Natural killer cell (primary cell): ENCODE data around the gene FBXO31. TPM values are rescaled to one million over a fixed set of nuclear protein-coding genes. Genes with fewer than 3 reads are reported as not detected.

Source experiments
- ATAC-seq, 3 donors: fragments of 150-1000 bp in 2 of 3; fragments of 200-7000 bp in 1 of 3; cut with Tn5 transposase; 1 replicate in 1 of 3; 2 replicates in 2 of 3; pipeline ENCODE4 v1.10.0; 2021; ENCODE audit warnings: mild to moderate bottlenecking in 2 of 3, moderate library complexity in 2 of 3
- DNase-seq, 2 donors: peaks; one replicate each; pipeline versions ENCODE4 v3.0.0 to v3.0.0-alpha.2; 2013 to 2021; ENCODE audit warnings: mixed read lengths in 1 of 2
- H3K27ac ChIP-seq: one replicate; pipeline ENCODE4 v1.5.1; 2013; ENCODE audit warnings: mild to moderate bottlenecking, low read length
- H3K27me3 ChIP-seq: one replicate; pipeline ENCODE4 v1.6.1; 2013; ENCODE audit warnings: low read length; ENCODE audit not compliant: control insufficient read depth, insufficient read depth
- H3K36me3 ChIP-seq: one replicate; pipeline ENCODE4 v1.6.1; 2013; ENCODE audit warnings: low read length; ENCODE audit not compliant: control insufficient read depth, insufficient read depth
- H3K4me1 ChIP-seq: one replicate; pipeline ENCODE4 v1.6.1; 2013; ENCODE audit warnings: low read length; ENCODE audit not compliant: control insufficient read depth, insufficient read depth
- H3K4me3 ChIP-seq: one replicate; pipeline ENCODE4 v1.5.1; 2013; ENCODE audit warnings: low read length
- H3K9me3 ChIP-seq: one replicate; pipeline ENCODE4 v1.6.1; 2013; ENCODE audit warnings: low read length; ENCODE audit not compliant: control insufficient read depth, insufficient read depth
- H3K27ac Mint-ChIP-seq, 2 donors: one replicate each; pipeline ENCODE4 v1.8.0; 2022; ENCODE audit warnings: mild to moderate bottlenecking in 2 of 2, mixed read lengths in 2 of 2, moderate library complexity in 1 of 2
- H3K27me3 Mint-ChIP-seq, 2 donors: one replicate each; pipeline ENCODE4 v1.8.0; 2022; ENCODE audit warnings: low read depth in 2 of 2, mixed read lengths in 2 of 2
- H3K36me3 Mint-ChIP-seq: one replicate; pipeline ENCODE4 v1.8.0; 2022; ENCODE audit warnings: mixed read lengths
- H3K4me1 Mint-ChIP-seq, 2 donors: one replicate each; pipeline ENCODE4 v1.8.0; 2022; ENCODE audit warnings: mixed read lengths in 2 of 2
- H3K4me3 Mint-ChIP-seq: one replicate; pipeline ENCODE4 v1.8.0; 2022; ENCODE audit warnings: mild to moderate bottlenecking, moderate library complexity, mixed read lengths
- H3K9me3 Mint-ChIP-seq, 2 donors: one replicate each; pipeline ENCODE4 v1.8.0; 2022; ENCODE audit warnings: mixed read lengths in 2 of 2
- CTCF ChIP-seq: fragments of 200-600 bp; IDR thresholded peaks from one replicate; pipeline ENCODE4 v1.8.0; 2022; ENCODE audit warnings: antibody characterized with exemption
- WGBS: methylation state at CpG from one replicate; pipeline ENCODE4 v1.1.7; 2013; ENCODE audit warnings: missing lambda C conversion rate; ENCODE audit not compliant: insufficient coverage; 5-methylcytosine and 5-hydroxymethylcytosine counted together
- intact Hi-C: fragments of 100-400 bp; cut with micrococcal nuclease; formaldehyde crosslinking; loops from one replicate; pipeline ENCODE4 v1.14.2; 2022
- total RNA-seq, 4 donors: library from RNA; stranded (reverse); fragments of 120-200 nt in 1 of 4; gene quantifications; one replicate each; pipeline versions ENCODE4 v1.2.3 to v1.2.4, GENCODE V29; 2013 to 2022

FBXO31 gene
- total RNA-seq, 3 donors from 2014 or later (not counting 1 experiment from before 2014, with no cell fraction given) = 32.2 to 47.2 (median 37.6) TPM

- H3K27me3 ChIP-seq = no peaks in the 10 kb centered on the region
- no peak for TF ChIP-seq CTCF
- H3K4me1 Mint-ChIP-seq = peaks cover 2 to 11% of the 10 kb centered on the region in 2 donors
- H3K27ac Mint-ChIP-seq = peak overlapping the region in 1 of 2 donors; percentile 74
- H3K36me3 ChIP-seq = peaks cover 4% of the 10 kb centered on the region
- no peak overlapping the region for H3K4me3 ChIP-seq
- H3K9me3 Mint-ChIP-seq = no peaks in the 10 kb centered on the region
- H3K4me1 ChIP-seq = peaks cover 7% of the 10 kb centered on the region
- H3K9me3 ChIP-seq = no peaks in the 10 kb centered on the region
- DNase-seq (no peak), ATAC-seq (no peak)
- H3K4me3 Mint-ChIP-seq = no peak overlapping the region
- H3K27me3 Mint-ChIP-seq = no peaks in the 10 kb centered on the region
- 94% methylated on average over 21 of the region's 21 CpGs for WGBS
- intact Hi-C loops = loop anchor here (2.0 kb wide), 1 partner anchor 71 kb away; no protein-coding TSS in a partner anchor
- H3K36me3 Mint-ChIP-seq = no peaks in the 10 kb centered on the region
- no peak overlapping the region for H3K27ac ChIP-seq
These were observed 59.7 kb downstream of the FBXO31 start for GRCh38 chr16:87323727-87324410.

GRCh38 chr16:87322833-87323726 is 60.5 kb downstream of the FBXO31 start:
- Mint-ChIP-seq H3K9me3 (no peaks in the 10 kb centered on the region), H3K4me1 (peaks cover 10 to 19% of the 10 kb centered on the region in 2 donors), H3K36me3 (no peaks in the 10 kb centered on the region), H3K27me3 (no peaks in the 10 kb centered on the region), H3K27ac (no peak overlapping the region), H3K4me3 (no peak overlapping the region)
- Histone ChIP-seq H3K27ac (no peak overlapping the region), H3K4me1 (peaks cover 11% of the 10 kb centered on the region), H3K4me3 (no peak overlapping the region), H3K27me3 (no peaks in the 10 kb centered on the region), H3K36me3 (no peaks in the 10 kb centered on the region), H3K9me3 (no peaks in the 10 kb centered on the region)
- DNase-seq = no peak
- TF ChIP-seq CTCF = no peak
- 96% methylated on average over 35 of the region's 35 CpGs for WGBS
- intact Hi-C loops = no loop called here
- ATAC-seq = no peak

GRCh38 chr16:87322360-87322759 is 61.2 kb downstream of the FBXO31 start:
- Histone ChIP-seq H3K9me3 (no peaks in the 10 kb centered on the region), H3K36me3 (no peaks in the 10 kb centered on the region), H3K4me3 (no peak overlapping the region), H3K4me1 (peaks cover 16% of the 10 kb centered on the region), H3K27ac (no peak overlapping the region), H3K27me3 (no peaks in the 10 kb centered on the region)
- WGBS = 92% methylated on average over 9 of the region's 9 CpGs
- ATAC-seq = no peak
- Mint-ChIP-seq H3K9me3 (no peaks in the 10 kb centered on the region), H3K27ac (no peak overlapping the region), H3K4me1 (peaks cover 17 to 26% of the 10 kb centered on the region in 2 donors), H3K4me3 (no peak overlapping the region), H3K27me3 (no peaks in the 10 kb centered on the region), H3K36me3 (no peaks in the 10 kb centered on the region)
- DNase-seq = no peak
- no peak for TF ChIP-seq CTCF
- intact Hi-C loops = no loop called here
